Stimulated activated CD8-positive, alpha-beta memory T cell treated with anti-CD3 and anti-CD28 coated beads, Interleukin-2, amount 100 ng/mL, for 1 hour (primary cell): ENCODE data around the gene TCAF1.
"Not testable (repeated sequence)": the region's sequence is repeated elsewhere in the genome, so short reads cannot be mapped to it uniquely, and the experiment has no call there.

ENCODE experiments used
- DNase-seq, 2 donors: peaks; one replicate each; pipeline ENCODE4 v3.0.0-alpha.2; 2020; ENCODE audit warnings: low read depth in 2 of 2

Gene TCAF1

DNA sequence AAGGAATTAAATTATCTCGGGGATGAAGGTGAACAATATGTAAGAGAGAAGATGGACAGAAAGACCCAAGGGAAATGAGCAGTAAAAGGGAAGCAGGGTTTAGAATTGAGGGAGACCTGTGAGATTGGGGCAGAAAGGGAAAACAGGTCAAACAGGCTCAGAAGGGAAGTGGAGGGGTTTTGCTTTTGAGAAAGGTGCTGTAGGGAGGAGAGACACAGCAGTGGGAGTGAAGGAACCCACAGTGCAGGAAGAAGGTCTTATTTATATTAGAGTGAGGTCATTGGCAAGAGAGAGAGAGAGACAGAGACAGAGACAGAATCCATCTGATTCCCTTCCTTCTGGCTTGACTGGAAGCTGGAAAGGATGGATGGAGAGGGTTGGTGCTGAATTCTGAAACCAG is 3.5 kb upstream of the TCAF1 start:
- no peak for DNase-seq

DNA sequence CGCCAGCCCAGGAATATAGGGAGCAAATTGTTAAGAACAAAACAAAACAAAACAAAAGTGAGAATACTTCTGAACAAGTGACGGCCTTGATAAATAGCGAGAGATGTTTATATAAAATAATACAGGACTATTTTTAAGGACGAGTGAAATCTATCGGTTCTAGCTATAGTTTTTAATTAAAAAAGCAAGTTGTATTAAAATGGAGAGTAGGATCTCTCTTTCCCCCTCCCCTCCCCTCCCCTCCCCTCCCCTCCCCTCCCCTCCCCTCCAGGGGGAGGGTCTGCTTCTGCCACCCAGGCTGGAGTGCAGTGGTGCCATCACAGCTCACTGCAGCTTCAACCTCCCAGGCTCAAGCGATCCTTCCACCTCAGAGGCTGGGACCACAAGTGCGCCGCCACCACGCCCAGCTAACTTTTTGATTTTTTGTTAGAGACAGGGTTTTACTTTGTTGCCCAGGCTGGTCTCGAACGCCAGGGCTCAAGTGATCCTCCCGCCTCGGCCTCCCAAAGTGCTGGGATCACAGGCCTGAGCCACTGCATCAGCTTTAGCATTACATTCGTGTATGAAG is 440 bp upstream of the TCAF1 start:
- no peak for DNase-seq

DNA sequence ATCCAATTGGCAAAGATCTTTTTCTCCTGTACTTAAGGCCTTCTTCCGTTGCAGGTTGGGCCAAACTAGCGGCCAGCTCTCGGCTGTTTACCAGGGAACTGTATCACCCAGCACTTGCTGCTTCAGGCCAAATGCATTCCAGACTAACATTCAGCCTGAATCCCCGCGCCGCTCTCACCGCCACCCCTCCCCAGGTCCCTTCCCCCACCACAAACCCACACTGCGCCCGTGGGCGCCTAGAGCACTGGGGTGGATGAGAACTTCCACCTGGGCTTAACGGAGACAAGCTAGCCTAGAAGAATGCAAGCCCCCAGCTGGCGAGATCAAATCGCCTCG is 676 bp downstream of the TCAF1 start:
- no peak for DNase-seq

DNA sequence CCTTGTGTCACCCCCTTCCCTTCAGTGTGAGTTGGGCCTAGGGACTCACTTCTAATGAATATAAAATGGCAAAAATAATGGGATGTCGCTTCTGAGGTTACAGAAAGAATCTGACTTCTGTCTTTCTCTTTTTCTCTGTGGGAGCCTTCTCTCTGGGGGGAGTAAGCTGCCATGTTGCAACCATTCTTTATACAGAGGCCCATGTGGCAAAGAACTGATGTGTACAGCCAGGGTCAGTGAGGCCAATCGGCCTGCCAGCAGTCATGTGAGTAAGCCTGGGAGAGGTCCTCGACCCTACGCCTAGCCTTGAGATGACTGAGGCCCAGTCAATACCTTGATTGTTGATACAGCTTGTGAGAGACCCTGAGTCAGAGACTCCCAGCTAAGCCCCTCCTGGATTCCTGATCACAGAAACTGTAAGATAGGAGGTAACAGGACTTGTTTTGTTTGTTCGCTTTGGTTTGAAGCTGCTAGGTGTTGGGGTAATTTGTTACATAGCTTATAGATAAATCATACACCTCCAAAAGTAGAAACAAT is 1.7 kb downstream of the TCAF1 start:
- DNase-seq = no peak

DNA sequence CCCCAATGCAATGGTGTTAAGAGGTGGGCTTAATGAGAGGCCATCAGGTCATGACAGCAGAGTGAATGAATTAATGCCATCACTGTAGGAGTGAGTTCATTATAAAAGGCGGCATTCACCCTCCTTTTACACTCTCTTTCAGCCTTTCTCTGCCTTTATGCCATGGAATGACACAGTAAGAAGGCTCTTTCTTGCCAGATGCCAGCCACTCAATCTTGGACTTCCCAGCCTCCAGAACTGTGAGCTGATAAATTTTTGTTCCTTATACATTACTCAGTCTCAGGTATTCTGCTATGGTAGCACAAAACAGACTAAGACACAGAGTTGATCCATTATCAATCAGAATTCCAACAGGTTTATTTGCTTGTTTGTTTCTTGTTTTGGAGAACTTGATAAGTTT is 3.2 kb downstream of the TCAF1 start:
- DNase-seq = no peak

DNA sequence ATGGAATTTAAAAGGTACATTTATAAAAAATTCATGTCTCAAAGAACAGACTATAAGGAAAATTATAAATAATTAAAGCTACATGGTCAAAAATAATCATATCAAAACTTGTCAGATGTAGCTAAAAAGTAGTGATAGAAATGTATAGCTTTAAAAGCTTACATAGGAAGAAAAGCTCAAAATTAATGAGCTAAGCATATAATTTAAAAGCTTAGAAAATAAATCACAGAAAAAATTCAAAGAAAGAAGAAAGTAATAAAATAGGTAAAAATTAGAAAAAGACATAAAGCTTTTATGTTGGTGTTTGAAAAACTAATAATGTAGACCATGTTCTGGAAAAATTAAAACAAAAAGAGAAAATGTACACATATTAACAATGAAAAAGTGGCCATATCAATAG is 5.3 kb downstream of the TCAF1 start:
- no peak for DNase-seq

DNA sequence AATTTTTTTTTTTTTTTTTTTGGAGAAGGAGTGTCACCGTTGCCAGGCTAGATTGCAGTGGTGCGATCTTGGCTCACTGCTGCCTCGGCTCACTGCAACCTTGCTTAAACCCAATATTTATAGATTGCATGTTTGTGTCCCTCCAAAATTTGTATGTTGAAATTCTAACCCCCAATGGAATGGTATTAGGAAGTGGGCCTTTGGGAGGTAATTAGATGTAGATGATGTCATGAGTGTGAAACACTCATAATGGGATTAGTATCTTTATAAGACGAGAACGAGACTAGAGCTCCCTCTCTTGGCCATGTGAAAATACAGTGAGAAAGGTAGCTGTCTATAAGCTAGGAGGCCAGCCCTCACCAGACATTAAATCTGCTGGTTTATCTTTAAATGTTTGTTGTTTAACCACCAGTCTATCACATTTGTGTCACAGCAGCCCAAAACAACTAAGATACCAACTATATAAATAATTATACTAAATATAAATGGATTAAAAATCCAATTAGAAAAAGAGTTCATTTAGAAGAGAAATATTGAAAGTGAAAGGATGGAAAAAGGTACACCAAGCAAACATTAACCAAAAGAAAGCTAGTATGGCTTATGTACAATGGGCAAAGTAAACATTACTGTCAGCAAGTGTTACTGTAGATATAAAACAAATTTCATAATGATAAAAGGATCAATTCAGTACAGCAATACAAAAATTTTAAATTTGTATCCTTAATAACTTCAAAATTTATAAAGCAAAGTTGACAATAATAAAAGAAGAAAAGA is 9.3 kb downstream of the TCAF1 start:
- no peak for DNase-seq

DNA sequence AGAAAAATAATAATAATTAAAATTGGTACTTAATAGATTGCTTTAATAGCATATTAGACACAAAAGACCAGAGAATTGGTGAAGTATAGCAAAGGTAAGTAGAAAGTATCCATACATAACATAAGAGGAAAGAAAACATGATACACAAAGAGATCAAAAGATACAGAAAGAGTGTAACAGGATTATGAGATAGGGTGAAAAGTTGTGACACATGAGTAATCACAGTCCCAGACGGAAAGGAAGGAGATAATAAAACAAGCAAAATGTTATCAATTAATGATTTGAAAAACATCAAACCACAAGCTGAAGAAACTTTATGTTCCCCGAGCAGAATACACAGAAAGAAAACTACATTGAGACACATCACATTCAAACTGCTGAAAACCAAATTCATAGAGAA is 10.5 kb downstream of the TCAF1 start:
- no peak for DNase-seq

DNA sequence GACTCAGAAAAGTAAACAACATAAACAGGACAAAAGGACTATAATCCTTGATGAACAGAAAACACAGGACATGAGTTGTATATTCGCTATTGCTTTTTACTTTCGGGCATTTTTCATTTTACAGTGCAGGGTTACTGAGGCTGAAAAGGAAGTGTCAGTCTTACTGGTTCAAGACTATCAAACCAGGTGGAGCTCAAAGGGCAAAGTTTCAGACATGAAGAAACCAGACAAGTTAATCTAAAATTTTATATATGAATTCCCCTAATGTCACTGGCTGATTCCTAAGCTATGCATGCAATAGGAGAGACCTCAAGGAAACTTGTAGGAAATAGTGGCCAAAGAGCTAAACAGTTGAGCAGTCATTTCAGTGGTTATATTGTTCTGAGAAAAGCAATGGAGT is 11.4 kb downstream of the TCAF1 start:
- no peak for DNase-seq

DNA sequence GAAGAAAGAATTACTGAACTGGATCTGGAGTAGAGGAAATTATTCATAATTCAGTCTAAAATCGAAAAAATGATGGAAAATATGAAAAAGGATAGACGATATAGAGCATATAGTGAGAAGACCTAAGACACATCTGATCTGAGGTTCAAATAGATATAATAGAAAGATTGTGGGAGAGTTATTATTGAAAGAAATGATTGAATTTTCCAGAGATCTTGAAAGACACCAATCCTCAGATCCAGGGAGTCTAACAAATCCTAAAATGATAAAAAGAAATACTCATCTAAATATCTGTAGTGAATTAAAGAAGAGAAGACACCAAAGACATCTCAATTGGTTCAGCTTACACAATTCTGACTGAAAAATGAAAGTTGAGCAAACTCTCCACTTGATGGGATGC is 12.9 kb downstream of the TCAF1 start:
- no peak for DNase-seq

DNA sequence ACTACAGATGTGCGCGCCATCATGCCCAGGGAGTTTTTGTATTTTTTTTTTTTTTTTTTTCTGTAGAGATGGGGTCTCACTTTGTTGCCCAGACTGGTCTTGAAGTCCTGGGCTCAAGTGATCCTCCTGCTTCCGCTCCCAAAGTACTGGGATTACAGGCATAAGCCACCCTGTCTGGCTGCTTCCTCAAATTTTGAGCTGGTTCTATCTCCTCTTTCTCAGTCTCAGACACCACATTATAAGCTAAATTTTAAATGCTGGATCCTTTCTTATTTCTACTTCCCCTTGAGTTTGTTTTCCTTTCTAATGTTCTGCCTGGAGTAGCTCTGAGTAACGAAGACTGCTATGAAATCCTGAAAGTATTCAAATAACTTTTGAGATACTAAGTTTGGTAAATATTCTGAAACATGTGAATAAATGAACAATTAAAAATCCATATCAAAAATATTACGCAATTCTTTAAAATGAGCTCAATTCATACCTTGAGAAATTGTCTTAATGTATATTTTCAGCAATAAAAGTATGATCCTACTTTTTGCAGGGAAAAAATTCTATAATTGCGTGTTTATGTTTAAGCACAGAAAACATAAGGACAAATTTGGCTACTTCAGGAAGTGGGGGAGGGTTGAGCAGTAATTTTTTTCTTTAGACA is 15.0 kb downstream of the TCAF1 start:
- no peak for DNase-seq

DNA sequence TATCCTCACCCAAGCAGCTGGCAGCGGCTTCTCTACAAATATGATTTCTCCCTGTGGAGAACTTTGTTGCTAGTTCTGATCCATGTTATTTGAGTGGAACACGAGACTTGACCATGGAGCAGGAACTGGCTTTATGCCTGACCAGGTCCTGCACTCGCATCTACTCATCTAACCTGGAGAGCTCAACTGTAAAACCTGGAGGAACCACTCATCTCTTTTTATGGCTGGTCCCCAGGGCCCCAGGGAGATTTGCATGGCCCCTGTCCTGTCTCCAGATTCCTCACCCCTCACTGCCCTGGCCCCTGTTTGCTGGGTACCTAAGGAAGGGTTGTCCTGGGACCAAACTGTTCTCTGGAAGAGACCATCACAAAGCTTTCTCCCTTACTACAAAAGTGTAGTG is 16.0 kb downstream of the TCAF1 start:
- no peak for DNase-seq

DNA sequence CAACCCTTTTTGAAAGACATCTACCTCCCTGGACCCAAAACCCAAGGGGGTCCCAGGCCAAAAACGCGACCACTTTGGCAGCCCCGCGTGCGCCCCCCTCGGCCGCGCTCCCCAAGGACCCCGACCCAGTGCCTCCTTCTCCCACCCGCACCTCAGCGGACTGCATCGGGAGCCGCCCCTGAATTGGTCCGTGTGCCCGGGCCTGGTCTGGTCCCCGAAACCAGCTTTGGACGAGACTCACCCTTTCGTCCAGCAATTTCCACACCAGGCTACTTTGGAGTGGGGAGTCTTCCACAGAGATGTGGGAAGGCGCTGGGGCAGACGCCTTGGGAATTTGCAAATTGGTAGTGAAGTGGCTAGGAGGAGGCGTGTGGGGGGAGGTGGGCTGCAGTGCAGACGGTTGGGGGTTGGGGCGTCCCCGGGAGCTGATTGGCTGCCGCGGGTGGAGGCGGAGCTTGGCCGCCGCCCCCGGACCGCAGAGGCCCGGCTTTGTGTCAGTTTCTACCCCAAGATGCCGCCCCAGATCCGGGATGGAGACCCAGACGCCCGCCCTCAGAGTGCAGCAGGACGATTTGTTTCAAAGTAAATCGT is 16.9 kb downstream of the TCAF1 start:
- no peak for DNase-seq

DNA sequence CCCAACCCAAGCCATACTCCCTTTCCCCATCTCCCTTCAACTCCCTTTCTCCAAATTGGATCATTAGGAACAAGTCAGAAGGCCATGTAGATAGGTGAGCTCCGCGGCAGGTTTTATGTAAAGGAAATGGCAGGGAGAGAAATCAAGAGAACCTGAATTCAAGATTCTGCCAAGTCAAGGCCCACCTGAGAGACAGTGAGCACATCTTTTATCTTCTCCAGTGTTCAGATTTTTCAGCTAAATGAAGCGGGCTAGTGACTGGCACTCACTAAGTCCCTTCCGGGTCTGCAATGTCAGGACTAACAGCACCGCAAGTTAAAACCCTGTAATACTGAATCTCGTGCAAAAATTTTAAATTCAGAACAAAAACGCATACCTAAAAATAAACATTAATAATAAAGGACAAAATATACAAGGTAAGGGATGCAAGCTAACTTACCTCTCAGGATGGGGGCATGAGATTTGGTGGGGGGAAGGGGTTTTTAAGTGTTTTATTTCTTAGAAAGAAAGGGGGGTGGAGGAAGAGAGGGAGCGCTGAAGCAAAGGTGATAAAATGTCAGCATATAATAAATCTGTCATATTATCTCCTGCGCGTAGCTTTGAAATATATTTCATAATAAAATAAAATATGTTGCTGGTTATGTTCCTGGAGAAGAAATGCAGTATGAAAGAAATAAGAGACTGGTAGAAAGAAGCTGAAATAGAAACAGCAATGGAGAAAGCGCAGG is 17.6 kb downstream of the TCAF1 start:
- no peak for DNase-seq

DNA sequence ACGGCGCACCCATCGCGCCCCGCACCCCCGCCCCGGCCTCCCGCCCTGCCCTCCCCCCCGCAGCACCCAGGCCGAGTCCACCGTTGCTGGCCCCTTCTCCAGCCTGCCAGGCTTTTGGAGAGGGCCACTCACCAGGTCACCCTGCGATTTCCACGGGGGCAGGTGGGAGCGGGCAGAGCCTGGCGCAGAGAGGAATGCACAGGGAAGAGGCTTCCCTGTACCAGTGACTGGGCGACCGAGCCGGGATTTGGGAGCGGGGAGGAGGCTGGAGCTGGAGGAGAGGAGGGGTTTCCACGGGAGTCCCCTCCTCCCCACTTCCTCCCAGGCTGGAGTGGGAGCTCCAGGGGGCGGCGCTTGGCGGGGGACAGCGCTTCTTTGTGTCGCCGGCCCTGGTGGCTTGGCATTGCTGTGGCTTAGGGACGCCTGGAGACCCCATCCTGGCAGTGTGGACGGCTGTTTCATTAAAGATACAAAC is 19.3 kb downstream of the TCAF1 start:
- DNase-seq = no peak

DNA sequence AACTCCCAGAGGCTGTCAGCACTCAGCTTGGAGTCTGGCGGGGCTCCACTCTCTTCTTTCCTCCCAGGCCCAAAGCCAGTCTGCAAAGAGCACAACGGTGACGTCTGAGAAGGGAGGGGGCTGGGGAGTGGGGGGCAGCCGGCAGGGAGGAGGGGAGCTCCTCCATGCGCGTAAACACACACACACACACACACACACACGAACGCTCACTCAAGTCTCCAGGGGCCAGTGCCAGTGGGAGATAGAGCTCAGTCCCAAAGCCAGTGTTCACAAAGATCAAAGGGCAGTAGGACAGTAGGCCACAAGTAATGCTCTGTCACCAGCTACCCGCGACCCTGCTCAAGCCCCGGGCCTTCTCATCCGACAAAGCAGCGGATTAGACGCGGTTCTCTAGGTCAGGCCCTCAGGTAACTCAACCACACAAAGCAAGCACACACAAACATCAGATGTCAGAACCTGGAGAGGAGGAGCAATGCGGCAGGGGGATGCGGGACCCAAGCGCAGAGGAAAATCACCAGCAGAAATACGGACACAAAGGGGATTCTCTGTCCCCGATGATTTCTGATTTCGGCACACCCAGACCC is 19.9 kb downstream of the TCAF1 start:
- no peak for DNase-seq

DNA sequence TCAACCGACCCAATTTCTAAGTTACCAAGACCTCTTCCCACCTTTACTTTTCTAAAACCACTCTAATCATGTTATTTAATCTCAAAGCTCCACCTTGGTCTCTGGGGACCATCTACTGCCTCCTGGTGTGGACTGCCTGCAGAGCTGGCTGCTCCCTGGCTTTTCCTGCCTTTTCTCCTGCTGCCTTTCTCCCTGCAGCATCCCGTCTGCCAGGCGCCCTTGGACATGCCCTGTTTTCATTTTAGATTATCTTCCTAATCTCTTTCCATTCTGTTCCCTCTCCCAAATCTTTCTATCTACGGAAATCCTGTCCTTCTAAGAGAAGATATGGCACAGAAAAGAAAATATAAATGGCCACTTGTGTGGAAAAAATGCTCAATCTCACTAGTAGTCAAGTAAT is 23.1 kb downstream of the TCAF1 start:
- no peak for DNase-seq

DNA sequence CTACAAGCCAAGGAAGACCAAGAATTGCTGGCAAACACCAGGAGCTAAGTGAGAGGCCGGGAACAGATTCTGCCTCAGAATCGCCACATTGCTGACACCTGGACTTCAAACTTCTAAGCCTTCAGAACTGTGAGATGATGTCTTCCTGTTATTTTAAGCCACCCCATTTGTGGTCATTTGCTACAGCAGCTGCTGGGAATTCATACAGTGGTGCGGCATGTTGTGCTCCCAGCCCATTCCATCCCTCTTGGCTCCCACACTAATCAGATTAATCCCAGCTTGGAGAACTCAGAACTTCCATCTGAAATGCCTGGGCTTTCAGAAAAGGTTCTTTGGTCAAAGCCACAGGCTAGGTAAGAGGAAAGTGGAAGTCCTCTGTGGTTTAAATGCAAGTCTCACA is 24.9 kb downstream of the TCAF1 start:
- DNase-seq = no peak

DNA sequence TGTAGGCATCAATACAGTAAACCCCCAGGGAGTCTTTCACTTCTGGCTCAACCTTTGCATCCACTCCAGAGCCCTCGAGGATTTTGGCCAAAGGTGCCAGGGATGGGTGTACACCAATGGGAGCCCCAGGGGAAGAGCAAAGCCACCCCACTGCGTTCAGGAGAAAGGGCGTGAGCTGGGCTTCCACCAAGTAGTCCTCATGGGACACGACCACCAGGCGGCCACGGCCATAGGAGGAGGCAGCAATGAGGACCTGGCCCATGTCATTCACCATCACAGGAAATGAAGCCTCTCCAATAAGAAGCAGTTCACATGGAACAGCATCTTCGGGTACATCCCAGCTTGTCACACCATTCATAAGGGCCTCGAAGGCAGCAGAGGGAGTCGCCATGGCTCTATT is 25.8 kb downstream of the TCAF1 start:
- DNase-seq = no peak

DNA sequence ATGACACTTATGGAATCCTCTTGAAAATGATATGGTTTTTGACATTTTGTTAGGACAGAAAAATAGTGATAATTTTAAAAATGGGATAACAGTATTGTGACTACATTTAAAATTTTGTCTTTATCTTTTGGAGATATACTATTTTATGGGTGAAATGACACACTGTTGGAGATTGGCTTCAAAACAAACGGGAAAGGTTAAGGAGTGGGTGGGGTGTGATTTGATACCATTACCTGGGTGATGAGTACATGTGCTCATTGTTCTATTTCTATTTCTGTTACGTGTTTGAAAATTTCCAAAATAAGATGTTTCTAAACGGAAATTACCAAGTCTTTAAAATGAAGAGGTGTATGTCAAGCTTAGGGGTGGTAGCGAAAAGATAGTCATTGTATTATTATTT is 28.7 kb downstream of the TCAF1 start:
- not testable (repeated sequence) for DNase-seq

DNA sequence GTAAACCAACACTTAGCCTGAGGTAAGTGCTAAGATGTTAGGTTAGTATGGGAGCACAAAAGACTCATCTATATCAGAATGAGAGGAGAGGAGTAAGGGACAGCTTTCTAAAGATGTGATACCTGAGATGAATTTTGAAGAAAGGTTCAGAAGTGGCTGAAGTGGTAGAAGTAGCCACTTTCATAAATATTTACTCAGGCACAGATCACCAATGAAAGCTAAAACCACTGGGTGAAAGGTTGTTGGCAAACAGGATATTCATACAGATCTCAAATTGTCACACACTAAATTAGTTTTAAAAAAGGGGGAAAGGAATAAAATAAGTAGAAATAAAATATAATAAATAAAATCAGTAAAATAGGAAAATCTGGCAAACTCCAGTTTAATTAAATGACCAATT is 30.4 kb downstream of the TCAF1 start:
- not testable (repeated sequence) for DNase-seq

DNA sequence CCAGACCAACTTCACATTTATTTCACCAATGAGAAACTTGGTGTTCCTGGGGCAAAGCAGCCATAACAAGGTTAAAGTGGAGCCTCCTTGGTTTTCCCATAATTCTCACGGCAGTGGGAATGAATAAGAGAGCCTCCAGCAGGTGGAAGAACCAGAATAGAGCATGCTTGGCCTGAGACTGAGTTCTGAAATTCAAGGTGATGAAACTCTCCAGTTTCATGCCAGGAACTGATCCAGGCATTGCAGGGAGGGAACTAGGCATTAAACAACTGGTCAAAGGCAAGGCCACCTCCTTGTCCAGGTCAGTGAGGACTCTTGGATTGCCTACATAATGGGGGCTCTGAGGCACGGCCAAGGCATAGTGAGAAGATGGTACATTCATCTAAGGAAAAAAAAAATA is 44.0 kb downstream of the TCAF1 start:
- not testable (repeated sequence) for DNase-seq
